SK-N-SH treated with all-trans-retinoic acid at 6 μM for 48 hours (cell line): ENCODE results near the gene CRYBA4.
"Not testable (repeated sequence)": the region's sequence is repeated elsewhere in the genome, so short reads cannot be mapped to it uniquely, and the experiment has no call there.

Experiments
- ATAC-seq: fragments of 200-7000 bp; cut with Tn5 transposase; 3 replicates; pipeline ENCODE4 v1.9.1; 2020; ENCODE audit warnings: mild to moderate bottlenecking, moderate library complexity
- BACH2 ChIP-seq: fragments of 250-450 bp; sonication (Bioruptor Pico); IDR thresholded peaks from 2 replicates; pipeline ENCODE4 v1.9.0; 2021; ENCODE audit warnings: mild to moderate bottlenecking, borderline replicate concordance
- CREB5 ChIP-seq: fragments of 250-450 bp; sonication (Bioruptor Pico); IDR thresholded peaks from 2 replicates; pipeline ENCODE4 v1.5.1; 2020; ENCODE audit warnings: low read depth, mild to moderate bottlenecking, moderate library complexity
- CSDC2 ChIP-seq: fragments of 250-450 bp; sonication (Bioruptor Pico); IDR thresholded peaks from 2 replicates; pipeline ENCODE4 v1.5.0; 2020; ENCODE audit warnings: mild to moderate bottlenecking, moderate library complexity
- CSRNP3 ChIP-seq: fragments of 250-450 bp; sonication (Bioruptor Pico); IDR thresholded peaks from 2 replicates; pipeline ENCODE4 v1.5.1; 2021; ENCODE audit warnings: mild to moderate bottlenecking, moderate library complexity
- ESRRG ChIP-seq: fragments of 250-450 bp; sonication (Bioruptor Pico); IDR thresholded peaks from 2 replicates; pipeline ENCODE4 v1.6.1; 2021; ENCODE audit warnings: mild to moderate bottlenecking
- GLIS3 ChIP-seq: fragments of 250-450 bp; sonication (Bioruptor Pico); IDR thresholded peaks from 2 replicates; pipeline ENCODE4 v1.5.0; 2020; ENCODE audit warnings: mild to moderate bottlenecking, moderate library complexity
- OSR1 ChIP-seq: fragments of 250-450 bp; sonication (Bioruptor Pico); IDR thresholded peaks from 2 replicates; pipeline ENCODE4 v1.8.0; 2022; ENCODE audit warnings: moderate library complexity, mild to moderate bottlenecking, inconsistent platforms
- PPARA ChIP-seq: fragments of 250-450 bp; sonication (Bioruptor Pico); IDR thresholded peaks from 2 replicates; pipeline ENCODE4 v1.5.0; 2020; ENCODE audit warnings: mild to moderate bottlenecking, borderline replicate concordance
- SNAI2 ChIP-seq: fragments of 250-450 bp; sonication (Bioruptor Pico); IDR thresholded peaks from 2 replicates; pipeline ENCODE4 v1.5.0; 2020; ENCODE audit warnings: mild to moderate bottlenecking, moderate library complexity
- TCF4 ChIP-seq: fragments of 250-450 bp; sonication (Bioruptor Pico); IDR thresholded peaks from 2 replicates; pipeline ENCODE4 v1.8.0; 2021; ENCODE audit warnings: mild to moderate bottlenecking, moderate library complexity, borderline replicate concordance
- TSHZ2 ChIP-seq: fragments of 250-450 bp; sonication (Bioruptor Pico); IDR thresholded peaks from 2 replicates; pipeline ENCODE4 v1.5.0; 2020; ENCODE audit warnings: mild to moderate bottlenecking, moderate library complexity
- ZC3H10 ChIP-seq: fragments of 250-450 bp; sonication (Bioruptor Pico); IDR thresholded peaks from 2 replicates; pipeline ENCODE4 v1.5.1; 2021; ENCODE audit warnings: mild to moderate bottlenecking, moderate library complexity
- ZFP30 ChIP-seq: fragments of 450-650 bp; formaldehyde crosslinking; IDR thresholded peaks from 2 replicates; pipeline ENCODE4 v1.5.0; 2022; ENCODE audit warnings: mild to moderate bottlenecking, moderate library complexity
- ZNF70 ChIP-seq: fragments of 450-650 bp; formaldehyde crosslinking; IDR thresholded peaks from 2 replicates; pipeline ENCODE4 v1.5.0; 2020; ENCODE audit warnings: mild to moderate bottlenecking, moderate library complexity
- ZNF8 ChIP-seq: fragments of 450-650 bp; formaldehyde crosslinking; IDR thresholded peaks from 2 replicates; pipeline ENCODE4 v1.5.0; 2020; ENCODE audit warnings: mild to moderate bottlenecking, moderate library complexity
- TF ChIP-seq, protein P1 (sequence below): fragments of 250-450 bp; sonication (Bioruptor Pico); IDR thresholded peaks from 2 replicates; pipeline ENCODE4 v1.8.0; 2020; ENCODE audit warnings: mild to moderate bottlenecking, moderate library complexity, borderline replicate concordance
- TF ChIP-seq, protein P2 (sequence below): fragments of 250-450 bp; sonication (Bioruptor Pico); IDR thresholded peaks from 2 replicates; pipeline ENCODE4 v1.8.0; 2021; ENCODE audit warnings: low read depth, mild to moderate bottlenecking, moderate library complexity, borderline replicate concordance

CRYBA4 gene

GRCh38 chr22:26612652-26613051, 9.1 kb upstream of the CRYBA4 start (continued):
- TF ChIP-seq, protein P1, sequence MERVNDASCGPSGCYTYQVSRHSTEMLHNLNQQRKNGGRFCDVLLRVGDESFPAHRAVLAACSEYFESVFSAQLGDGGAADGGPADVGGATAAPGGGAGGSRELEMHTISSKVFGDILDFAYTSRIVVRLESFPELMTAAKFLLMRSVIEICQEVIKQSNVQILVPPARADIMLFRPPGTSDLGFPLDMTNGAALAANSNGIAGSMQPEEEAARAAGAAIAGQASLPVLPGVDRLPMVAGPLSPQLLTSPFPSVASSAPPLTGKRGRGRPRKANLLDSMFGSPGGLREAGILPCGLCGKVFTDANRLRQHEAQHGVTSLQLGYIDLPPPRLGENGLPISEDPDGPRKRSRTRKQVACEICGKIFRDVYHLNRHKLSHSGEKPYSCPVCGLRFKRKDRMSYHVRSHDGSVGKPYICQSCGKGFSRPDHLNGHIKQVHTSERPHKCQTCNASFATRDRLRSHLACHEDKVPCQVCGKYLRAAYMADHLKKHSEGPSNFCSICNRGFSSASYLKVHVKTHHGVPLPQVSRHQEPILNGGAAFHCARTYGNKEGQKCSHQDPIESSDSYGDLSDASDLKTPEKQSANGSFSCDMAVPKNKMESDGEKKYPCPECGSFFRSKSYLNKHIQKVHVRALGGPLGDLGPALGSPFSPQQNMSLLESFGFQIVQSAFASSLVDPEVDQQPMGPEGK (CRISPR knock-in tag), result no peak
- TF ChIP-seq ZFP30 (CRISPR knock-in tag), result no peak
- TF ChIP-seq, protein P2, sequence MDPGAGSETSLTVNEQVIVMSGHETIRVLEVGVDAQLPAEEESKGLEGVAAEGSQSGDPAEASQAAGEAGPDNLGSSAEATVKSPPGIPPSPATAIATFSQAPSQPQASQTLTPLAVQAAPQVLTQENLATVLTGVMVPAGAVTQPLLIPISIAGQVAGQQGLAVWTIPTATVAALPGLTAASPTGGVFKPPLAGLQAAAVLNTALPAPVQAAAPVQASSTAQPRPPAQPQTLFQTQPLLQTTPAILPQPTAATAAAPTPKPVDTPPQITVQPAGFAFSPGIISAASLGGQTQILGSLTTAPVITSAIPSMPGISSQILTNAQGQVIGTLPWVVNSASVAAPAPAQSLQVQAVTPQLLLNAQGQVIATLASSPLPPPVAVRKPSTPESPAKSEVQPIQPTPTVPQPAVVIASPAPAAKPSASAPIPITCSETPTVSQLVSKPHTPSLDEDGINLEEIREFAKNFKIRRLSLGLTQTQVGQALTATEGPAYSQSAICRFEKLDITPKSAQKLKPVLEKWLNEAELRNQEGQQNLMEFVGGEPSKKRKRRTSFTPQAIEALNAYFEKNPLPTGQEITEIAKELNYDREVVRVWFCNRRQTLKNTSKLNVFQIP (CRISPR knock-in tag), result no peak
- no peak for TF ChIP-seq CSDC2
- no peak for TF ChIP-seq CREB5
- no peak for TF ChIP-seq BACH2 (CRISPR knock-in tag)
- TF ChIP-seq GLIS3 (CRISPR knock-in tag), result no peak

- not testable (repeated sequence) for ATAC-seq
Measured at GRCh38 chr22:26613753-26614152, 8.0 kb upstream of the CRYBA4 start.

DNA sequence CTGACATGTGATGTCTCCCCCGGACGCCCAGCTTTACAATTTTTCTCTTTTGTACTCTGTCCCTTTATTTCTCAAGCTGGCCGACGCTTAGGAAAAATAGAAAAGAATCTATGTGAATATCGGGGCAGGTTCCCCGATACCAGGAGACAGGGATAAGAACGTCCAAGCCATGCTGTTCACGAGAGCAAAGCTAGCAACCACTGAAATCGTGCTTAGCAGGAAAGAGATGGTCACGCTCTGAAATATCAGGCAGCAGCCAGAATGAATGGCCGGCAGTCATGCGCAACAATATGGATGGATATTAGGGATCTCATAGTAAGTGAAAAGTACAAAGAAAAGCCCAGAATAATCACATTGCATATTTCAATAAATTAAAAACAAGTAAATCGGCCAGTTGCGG, 7.4 kb upstream of the CRYBA4 start:
- TF ChIP-seq PPARA (CRISPR knock-in tag) (no peak), TSHZ2 (CRISPR knock-in tag) (no peak), CSDC2 (no peak), ZNF8 (CRISPR knock-in tag) (no peak), BACH2 (CRISPR knock-in tag) (no peak), TCF4 (CRISPR knock-in tag) (no peak), ESRRG (CRISPR knock-in tag) (no peak), SNAI2 (CRISPR knock-in tag) (no peak), CSRNP3 (CRISPR knock-in tag) (no peak), ZNF70 (CRISPR knock-in tag) (no peak), ZFP30 (CRISPR knock-in tag) (no peak), ZC3H10 (CRISPR knock-in tag) (no peak), CREB5 (no peak), OSR1 (no peak)
- TF ChIP-seq, protein P1 (CRISPR knock-in tag), result no peak
- no peak for ATAC-seq
